ENCODE measurements around the gene EFNA3. TPM values are rescaled to one million over a fixed set of nuclear protein-coding genes. Genes with fewer than 3 reads are reported as not detected.

Gene EFNA3
- total RNA-seq, 1 experiment from 2014 or later = 12.5 TPM

GRCh38 chr1:155126556-155127104, 48.0 kb downstream of the EFNA3 start:
- TF ChIP-seq PRRX2 (CRISPR knock-in tag; IDR thresholded peaks at IDR 0.05) (no peak), ZNF232 (CRISPR knock-in tag; IDR thresholded peaks at IDR 0.05) (0 out of 2 replicates have a peak, but pooled peaks have one; percentile 31), NFE2L1 (CRISPR knock-in tag; IDR thresholded peaks at IDR 0.05) (no peak), TEAD4 (CRISPR knock-in tag; IDR thresholded peaks at IDR 0.05) (no peak)
- peaks cover 55% of the 10 kb centered on the region for H3K4me1 Mint-ChIP-seq
- H3K4me3 Mint-ChIP-seq = peak overlapping the region; percentile 90
- DNase-seq (ENCODE audit: low spot score) (peak; percentile 66), ATAC-seq (peak; percentile 20)
- H3K9me3 Mint-ChIP-seq = no peaks in the 10 kb centered on the region
- peaks cover 55% of the 10 kb centered on the region for H3K27me3 Mint-ChIP-seq (ENCODE audit: low read depth)
- H3K27ac Mint-ChIP-seq = no peak overlapping the region
- CTCF ChIA-PET = interaction anchor here (0.7 to 12.9 kb wide), 9 partner anchors 9 to 67 kb away, joined by 3 to 164 read pairs (median 11); partner anchors contain the start of genes EFNA4, KRTCAP2, SLC50A1 and TRIM46
- peaks cover 5% of the 10 kb centered on the region for H3K36me3 Mint-ChIP-seq
- POLR2A ChIA-PET = interaction anchor here (1.0 to 1.5 kb wide), 3 partner anchors 29 to 46 kb away, joined by 4 to 5 read pairs (median 5); partner anchors contain the start of gene KRTCAP2

DNA sequence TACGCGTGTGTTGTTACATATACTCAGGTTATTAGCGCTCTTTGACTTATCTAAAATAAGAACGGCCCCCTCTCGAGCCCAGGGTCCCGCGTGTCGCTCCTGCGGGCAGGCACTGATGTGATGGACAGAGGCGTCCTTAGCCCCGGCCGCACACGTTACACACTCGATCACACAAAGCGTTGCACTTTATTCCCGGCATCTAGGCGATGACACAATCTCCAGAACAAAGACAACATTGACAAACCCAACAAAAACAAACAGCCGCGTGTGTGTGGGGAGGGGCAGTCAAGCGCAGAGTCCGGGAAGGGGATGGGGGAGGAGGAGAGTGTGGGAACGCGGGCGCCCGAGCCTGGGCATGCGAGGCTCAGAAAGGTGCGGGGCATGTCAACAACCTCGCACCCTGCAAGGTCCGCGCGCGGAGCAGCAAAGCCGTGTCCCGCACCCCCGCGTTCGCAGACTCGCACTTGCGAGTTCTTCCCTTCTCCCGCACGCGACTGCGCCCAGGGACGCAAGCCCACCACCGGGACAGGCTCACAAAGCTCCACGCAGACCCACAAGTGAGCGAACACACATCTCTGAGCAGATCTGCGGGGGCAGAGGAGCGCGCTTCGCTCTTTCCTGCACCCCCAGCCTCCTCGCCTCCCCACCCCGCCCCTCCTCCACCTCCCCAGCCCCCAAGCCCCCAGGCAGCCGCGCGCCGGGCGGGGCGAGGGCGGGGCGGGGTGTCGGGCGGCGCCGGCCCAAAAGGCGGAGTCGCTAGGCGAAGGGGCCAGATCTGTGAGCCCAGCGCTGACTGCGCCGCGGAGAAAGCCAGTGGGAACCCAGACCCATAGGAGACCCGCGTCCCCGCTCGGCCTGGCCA, 48.7 kb downstream of the EFNA3 start, which contains the start of gene EFNA1:
TSS of gene EFNA1 (plus strand) at position 772 of the 862 bp plus-strand sequence. CDS start 102 bp downstream, outside the sequence.
- H3K9me3 Mint-ChIP-seq = no peaks in the 10 kb centered on the region
- DNase-seq (ENCODE audit: low spot score) = peak; percentile 61
- ChIA-PET POLR2A (interaction anchor here (1.0 kb wide), 1 partner anchor 29 kb away, joined by 5 read pairs; no protein-coding TSS in a partner anchor), CTCF (interaction anchor here (1.0 to 12.9 kb wide), 5 partner anchors 37 to 64 kb away, joined by 3 to 164 read pairs (median 40); partner anchors contain the start of genes EFNA4, KRTCAP2 and TRIM46)
- H3K4me1 Mint-ChIP-seq = peaks cover 55% of the 10 kb centered on the region
- TF ChIP-seq MAX (CRISPR knock-in tag; IDR thresholded peaks at IDR 0.05) = peak; percentile 53; the same call in 1 of the 2 replicates
- no peak for TF ChIP-seq NR1H2 (CRISPR knock-in tag; IDR thresholded peaks at IDR 0.05)
- no peak for TF ChIP-seq ETV6 (CRISPR knock-in tag; IDR thresholded peaks at IDR 0.05)
- TF ChIP-seq PRDM15 (CRISPR knock-in tag; IDR thresholded peaks at IDR 0.05) = no peak
- TF ChIP-seq FOXK1 (CRISPR knock-in tag; IDR thresholded peaks at IDR 0.05) = peak; percentile 58; the same call in 1 of the 2 replicates
- peak; percentile 79 for TF ChIP-seq GABPB1 (CRISPR knock-in tag; IDR thresholded peaks at IDR 0.05)
- TF ChIP-seq FOXP4 (CRISPR knock-in tag; IDR thresholded peaks at IDR 0.05) = peak; percentile 27; the same call in 1 of the 2 replicates
- peak within 1 kb of the TSS; percentile 90 for H3K4me3 Mint-ChIP-seq
- no peak within 1 kb of the TSS; the same call in 1 of the 2 replicates for H3K27ac Mint-ChIP-seq
- peaks cover 9% of the 10 kb centered on the region for H3K36me3 Mint-ChIP-seq
- peaks cover 55% of the 10 kb centered on the region for H3K27me3 Mint-ChIP-seq (ENCODE audit: low read depth)
- peak; percentile 24 for ATAC-seq

- H3K9me3 Mint-ChIP-seq = no peaks in the 10 kb centered on the region
- ChIA-PET POLR2A (interaction anchor here (0.8 to 2.1 kb wide), 4 partner anchors 37 to 46 kb away, joined by 3 to 9 read pairs (median 3); partner anchors contain the start of gene KRTCAP2), CTCF (interaction anchor here (0.6 to 12.9 kb wide), 17 partner anchors 11 to 111 kb away, joined by 3 to 164 read pairs (median 5); partner anchors contain the start of genes EFNA3, EFNA4, KRTCAP2 and TRIM46)
- no peak for DNase-seq (ENCODE audit: low spot score)
- peaks cover 55% of the 10 kb centered on the region for H3K4me1 Mint-ChIP-seq
- peak overlapping the region; percentile 90 for H3K4me3 Mint-ChIP-seq
- H3K36me3 Mint-ChIP-seq = peaks cover 11% of the 10 kb centered on the region
- H3K27me3 Mint-ChIP-seq (ENCODE audit: low read depth) = peaks cover 55% of the 10 kb centered on the region
- no peak overlapping the region for H3K27ac Mint-ChIP-seq
- no peak for ATAC-seq
- TF ChIP-seq ZNF263 (CRISPR knock-in tag; IDR thresholded peaks at IDR 0.05; ENCODE audit: low read depth) (no peak), FOXJ3 (CRISPR knock-in tag; IDR thresholded peaks at IDR 0.05; ENCODE audit: borderline replicate concordance) (no peak), SMAD4 (CRISPR knock-in tag; IDR thresholded peaks at IDR 0.05) (no peak), ZNF532 (CRISPR knock-in tag; IDR thresholded peaks at IDR 0.05; ENCODE audit: borderline replicate concordance) (no peak), FOXP1 (CRISPR knock-in tag; IDR thresholded peaks at IDR 0.05; ENCODE audit: borderline replicate concordance) (no peak), ZNF219 (CRISPR knock-in tag; IDR thresholded peaks at IDR 0.05; ENCODE audit: borderline replicate concordance) (no peak)
Measured at GRCh38 chr1:155127967-155128754, 49.5 kb downstream of the EFNA3 start.
